Measurements from ENCODE around the gene PRXL2B.

The PRXL2B gene

GRCh38 chr1:2598329-2598931 lies 11.9 kb downstream of the PRXL2B start:
- no peak for DNase-seq (ENCODE audit: low read depth)

GRCh38 chr1:2601721-2602303 lies 15.2 kb downstream of the PRXL2B start:
- DNase-seq (ENCODE audit: low read depth) = no peak

GRCh38 chr1:2602311-2602835 lies 15.8 kb downstream of the PRXL2B start:
- DNase-seq (ENCODE audit: low read depth) = no peak

GRCh38 chr1:2602866-2603520 lies 16.4 kb downstream of the PRXL2B start:
- DNase-seq (ENCODE audit: low read depth) = no peak

- DNase-seq (ENCODE audit: low read depth) = no peak
Observed at GRCh38 chr1:2603521-2604155, 17.1 kb downstream of the PRXL2B start.

GRCh38 chr1:2604156-2604843 lies 17.7 kb downstream of the PRXL2B start:
- no peak for DNase-seq (ENCODE audit: low read depth)

- DNase-seq (ENCODE audit: low read depth) = no peak
Observed at GRCh38 chr1:2604844-2605508, 18.4 kb downstream of the PRXL2B start.

GRCh38 chr1:2605509-2606395 lies 19.2 kb downstream of the PRXL2B start:
- DNase-seq (ENCODE audit: low read depth) = no peak

- DNase-seq (ENCODE audit: low read depth) = no peak
Observed at GRCh38 chr1:2606396-2606880, 19.9 kb downstream of the PRXL2B start.

GRCh38 chr1:2606881-2607621 lies 20.5 kb downstream of the PRXL2B start:
- no peak for DNase-seq (ENCODE audit: low read depth)

GRCh38 chr1:2607641-2608091 lies 21.1 kb downstream of the PRXL2B start:
- no peak for DNase-seq (ENCODE audit: low read depth)

GRCh38 chr1:2609319-2610035 lies 22.9 kb downstream of the PRXL2B start:
- DNase-seq (ENCODE audit: low read depth) = no peak

GRCh38 chr1:2610036-2610959 lies 23.7 kb downstream of the PRXL2B start:
- DNase-seq (ENCODE audit: low read depth) = no peak

GRCh38 chr1:2611031-2611501 lies 24.5 kb downstream of the PRXL2B start:
- no peak for DNase-seq (ENCODE audit: low read depth)

GRCh38 chr1:2611621-2612437 lies 25.3 kb downstream of the PRXL2B start:
- no peak for DNase-seq (ENCODE audit: low read depth)

- DNase-seq (ENCODE audit: low read depth) = no peak
Observed at GRCh38 chr1:2612591-2613365, 26.2 kb downstream of the PRXL2B start.
